Measurements from ENCODE around the gene HAPLN3.

Gene HAPLN3

DNA sequence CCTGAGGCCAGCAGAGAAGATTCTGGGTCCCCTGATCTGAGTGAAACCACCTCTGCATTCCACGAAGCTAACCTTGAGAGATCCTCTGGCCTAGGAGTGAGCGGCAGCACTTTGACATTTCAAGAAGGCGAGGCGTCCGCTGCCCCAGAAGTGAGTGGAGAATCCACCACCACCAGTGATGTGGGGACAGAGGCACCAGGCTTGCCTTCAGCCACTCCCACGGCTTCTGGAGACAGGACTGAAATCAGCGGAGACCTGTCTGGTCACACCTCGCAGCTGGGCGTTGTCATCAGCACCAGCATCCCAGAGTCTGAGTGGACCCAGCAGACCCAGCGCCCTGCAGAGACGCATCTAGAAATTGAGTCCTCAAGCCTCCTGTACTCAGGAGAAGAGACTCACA is 36.4 kb downstream of the HAPLN3 start:
- DNase-seq, result no peak

DNA sequence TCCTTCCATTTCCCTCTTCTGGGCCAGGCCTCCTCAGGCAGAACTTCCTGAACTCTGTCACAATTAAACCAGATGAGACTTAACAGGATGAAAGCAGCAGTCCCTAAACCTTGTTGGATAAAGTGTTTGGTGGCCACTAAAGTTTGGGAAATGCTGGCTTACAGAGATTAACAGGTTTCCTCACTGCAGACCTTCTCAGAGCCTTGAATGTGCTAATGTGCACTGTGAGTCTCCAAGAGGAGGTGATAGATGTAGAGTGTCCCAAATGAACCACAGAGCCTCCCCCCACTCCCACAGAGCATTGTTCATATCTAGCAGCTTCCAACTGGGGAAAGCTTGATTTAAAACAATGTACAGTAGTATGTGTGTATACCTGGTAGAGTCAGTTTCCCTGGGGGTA is 42.9 kb downstream of the HAPLN3 start:
- no peak for DNase-seq

DNA sequence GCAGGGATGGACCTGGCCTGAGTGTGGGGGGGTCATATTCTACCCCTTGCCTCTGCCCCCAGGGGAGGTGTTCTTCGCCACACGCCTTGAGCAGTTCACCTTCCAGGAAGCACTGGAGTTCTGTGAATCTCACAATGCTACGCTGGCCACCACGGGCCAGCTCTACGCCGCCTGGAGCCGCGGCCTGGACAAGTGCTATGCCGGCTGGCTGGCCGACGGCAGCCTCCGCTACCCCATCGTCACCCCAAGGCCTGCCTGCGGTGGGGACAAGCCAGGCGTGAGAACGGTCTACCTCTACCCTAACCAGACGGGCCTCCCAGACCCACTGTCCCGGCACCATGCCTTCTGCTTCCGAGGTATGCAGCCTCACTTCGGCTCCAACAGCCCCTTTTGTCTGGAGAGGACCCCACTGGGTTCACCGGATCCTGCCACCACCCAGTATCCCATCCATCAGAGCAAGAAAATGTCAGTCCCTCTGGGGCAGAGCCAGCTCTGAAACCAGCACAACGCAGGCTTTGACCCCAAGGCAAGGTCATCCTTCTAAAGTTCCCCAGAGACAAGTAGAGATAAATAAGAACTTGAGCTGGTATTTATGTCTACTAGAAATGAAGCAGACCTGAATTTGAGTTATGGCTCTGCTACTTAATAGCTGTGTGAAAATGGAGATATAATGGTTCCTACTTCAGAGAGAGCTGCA is 45.8 kb downstream of the HAPLN3 start:
- DNase-seq, result no peak

GRCh38 chr15:88848203-88848602 is 47.1 kb downstream of the HAPLN3 start:
- no peak for DNase-seq

DNA sequence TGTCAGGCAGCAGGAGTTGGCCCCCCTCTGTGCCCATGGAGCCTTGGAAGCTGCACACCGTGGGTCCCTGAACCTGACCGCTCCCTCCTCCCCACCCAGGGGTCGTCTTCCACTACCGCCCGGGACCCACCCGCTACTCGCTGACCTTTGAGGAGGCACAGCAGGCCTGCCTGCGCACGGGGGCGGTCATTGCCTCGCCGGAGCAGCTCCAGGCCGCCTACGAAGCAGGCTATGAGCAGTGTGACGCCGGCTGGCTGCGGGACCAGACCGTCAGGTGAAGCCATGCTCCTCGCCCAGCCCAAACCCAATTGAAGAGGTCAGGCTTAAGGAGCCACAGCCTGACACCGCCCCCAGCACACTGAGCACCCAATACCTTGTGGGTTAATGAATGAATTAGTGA is 48.2 kb downstream of the HAPLN3 start:
- DNase-seq, result no peak

GRCh38 chr15:88845616-88846015 is 49.7 kb downstream of the HAPLN3 start:
- DNase-seq, result no peak

DNA sequence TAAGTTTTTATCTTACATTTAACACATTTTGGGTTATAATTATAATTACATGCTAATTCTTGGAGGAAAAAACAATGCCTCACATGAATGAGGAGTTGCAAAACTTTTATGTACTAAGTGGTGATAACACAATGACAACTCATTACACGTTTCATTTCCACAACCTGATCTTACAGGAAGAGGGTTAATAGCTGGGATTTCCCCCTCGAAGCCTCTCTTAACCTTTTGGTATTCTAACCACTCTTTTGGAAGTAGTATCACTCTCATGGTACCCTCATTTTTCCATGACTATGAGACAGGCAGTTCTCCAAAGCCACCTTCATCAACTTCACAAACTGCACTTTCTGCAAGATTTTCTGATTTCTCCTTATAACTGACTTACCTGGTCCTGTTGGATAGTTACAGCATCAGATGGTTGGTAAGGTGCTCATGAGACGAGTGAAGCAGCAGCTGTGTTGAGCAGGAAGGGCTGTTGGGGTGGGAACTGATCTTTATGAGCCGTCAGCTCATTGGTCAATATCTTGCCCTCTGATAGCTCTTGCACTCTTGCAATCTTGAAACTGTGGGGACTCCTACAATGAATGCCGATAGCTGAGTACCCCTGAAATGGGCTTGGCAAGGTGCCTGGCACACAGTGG is 50.5 kb downstream of the HAPLN3 start:
- no peak for DNase-seq

- no peak for DNase-seq
These were observed 52.0 kb downstream of the HAPLN3 start for GRCh38 chr15:88843334-88843733.

DNA sequence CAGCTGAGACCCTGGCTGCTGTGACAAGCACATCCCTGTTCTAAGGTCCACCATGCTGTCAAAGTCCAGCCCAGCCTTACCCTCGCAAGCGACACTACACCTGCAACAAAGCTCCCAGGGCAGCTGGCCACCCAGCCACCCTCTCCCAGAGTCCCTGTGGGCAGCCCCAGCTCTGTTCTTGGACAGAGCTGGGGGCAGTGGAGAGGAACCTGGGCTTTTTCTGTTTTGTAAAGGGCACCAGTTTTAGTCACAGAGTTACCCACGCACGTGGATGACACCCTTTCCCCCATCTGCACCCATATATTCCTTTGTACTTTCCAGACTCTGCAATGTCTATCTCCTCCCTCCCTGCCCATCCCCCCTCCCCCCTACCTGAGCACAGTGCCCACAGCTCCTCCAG is 53.2 kb downstream of the HAPLN3 start:
- DNase-seq, result no peak

DNA sequence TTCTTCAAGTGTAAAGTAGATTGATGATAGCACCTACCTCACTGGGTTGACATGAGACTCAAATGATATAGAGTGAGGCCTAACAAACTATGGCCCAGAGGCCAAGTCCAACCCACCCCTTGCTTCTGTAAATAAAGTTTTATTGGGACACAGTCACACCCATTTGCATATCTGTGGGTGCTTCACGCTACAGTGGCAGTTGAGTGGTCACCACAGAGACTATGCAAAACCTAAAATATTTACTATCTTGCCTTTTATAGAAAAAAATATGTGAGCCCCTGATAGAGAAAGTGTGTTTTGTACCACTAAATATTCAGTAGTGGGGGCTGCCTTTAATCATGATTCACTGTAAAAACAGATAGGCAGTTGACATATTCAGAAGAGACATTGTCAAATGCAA is 54.1 kb downstream of the HAPLN3 start:
- no peak for DNase-seq

GRCh38 chr15:88839961-88840360 is 55.4 kb downstream of the HAPLN3 start:
- DNase-seq, result no peak

DNA sequence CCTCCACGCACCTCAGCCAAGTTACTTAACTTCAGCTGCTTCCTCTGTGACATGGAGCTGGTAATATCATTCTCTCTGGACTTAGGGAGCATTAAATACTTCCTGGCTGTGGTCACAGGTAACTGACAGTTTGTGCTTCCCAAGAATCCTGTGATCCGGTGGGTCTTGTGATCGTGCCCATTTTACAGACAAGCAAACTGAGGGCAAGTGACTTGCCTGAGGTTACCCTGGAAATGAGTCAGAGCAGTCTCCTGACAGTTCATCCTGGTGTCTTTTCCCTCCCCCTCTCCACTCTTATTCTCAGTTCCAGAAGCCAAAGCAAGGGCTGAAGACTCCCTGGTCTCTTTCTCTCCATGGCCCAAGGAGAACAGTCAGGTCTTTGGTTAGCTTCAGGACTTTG is 56.2 kb downstream of the HAPLN3 start:
- DNase-seq, result no peak

- no peak for DNase-seq
These were observed 56.7 kb downstream of the HAPLN3 start for GRCh38 chr15:88838667-88839066.

GRCh38 chr15:88835646-88836045 is 59.7 kb downstream of the HAPLN3 start:
- DNase-seq, result no peak

- no peak for DNase-seq
These were observed 60.2 kb downstream of the HAPLN3 start for GRCh38 chr15:88835119-88835518.

DNA sequence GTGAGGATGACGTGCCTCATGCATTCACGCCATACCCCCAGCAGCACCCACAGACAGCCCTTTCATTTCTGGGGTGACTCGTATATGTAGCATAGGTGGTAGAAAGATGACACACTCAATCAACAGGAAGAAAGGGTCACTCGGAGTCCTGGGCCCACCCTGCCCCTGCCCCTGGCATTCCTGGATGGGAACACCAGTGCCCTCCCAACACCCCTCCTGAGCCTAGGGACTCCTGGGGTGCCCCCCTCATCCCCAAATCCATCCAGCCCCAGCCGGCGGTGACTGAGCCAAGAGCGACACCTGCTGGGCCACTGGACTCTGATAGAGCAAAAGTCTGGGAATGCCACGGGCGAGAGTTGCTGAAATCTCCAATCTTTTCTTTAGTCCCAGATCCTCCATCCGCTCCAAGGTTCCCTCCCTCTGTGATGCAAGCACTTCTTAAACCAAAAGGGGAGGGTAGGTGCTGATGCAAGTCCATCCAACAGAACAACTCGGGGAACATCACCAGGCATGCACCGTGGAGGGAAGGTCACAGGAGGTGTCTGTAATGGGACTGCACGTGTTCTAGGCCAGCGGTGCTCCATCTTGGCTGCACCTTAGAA is 61.0 kb downstream of the HAPLN3 start:
- DNase-seq, result peak; percentile 68

GRCh38 chr15:88833731-88834100 is 61.6 kb downstream of the HAPLN3 start:
- peak; percentile 50 for DNase-seq

- DNase-seq, result no peak
These were observed 62.3 kb downstream of the HAPLN3 start for GRCh38 chr15:88832820-88833730.

DNA sequence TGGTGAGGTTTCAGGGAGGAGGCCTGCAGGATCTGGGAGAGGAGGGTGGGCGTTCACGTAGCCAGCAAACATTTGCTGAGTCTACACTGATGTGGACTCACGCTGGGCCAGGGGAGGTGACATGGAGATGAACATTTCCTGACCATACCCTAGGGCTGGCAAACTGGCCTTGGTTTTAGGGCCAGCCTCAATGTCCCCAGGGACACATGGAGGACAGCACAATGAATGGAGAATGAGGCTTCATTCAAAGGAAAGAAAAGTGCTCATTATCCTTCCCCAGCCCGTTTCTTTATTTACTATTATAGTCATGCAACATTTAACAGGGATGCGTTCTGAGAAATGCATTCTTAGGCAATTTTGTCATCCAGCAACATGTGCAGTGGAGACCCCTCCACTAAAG is 65.3 kb downstream of the HAPLN3 start:
- DNase-seq, result no peak

DNA sequence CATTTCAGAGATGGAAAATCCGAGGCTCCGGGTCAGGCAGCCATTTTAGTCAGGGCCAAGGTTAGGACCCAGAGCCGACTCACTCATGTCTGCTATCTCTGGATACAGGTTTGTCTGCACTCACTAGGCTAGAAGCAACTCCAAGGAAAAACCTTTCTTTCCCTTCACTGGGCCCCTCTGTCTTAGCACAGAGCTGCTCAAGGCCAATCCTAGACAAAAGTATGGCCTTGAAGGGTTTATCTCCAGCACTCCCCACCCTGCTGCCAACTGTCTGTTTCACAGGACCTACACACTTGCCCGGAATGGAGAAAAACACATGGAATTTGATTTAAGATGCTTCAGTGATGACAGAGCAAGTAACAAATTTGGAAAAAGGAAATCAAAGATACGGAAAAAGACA is 66.6 kb downstream of the HAPLN3 start:
- no peak for DNase-seq
